NCI-H128 (cell line): Measurements from ENCODE around the gene DKKL1.
"Not testable (repeated sequence)": the region's sequence is repeated elsewhere in the genome, so short reads cannot be mapped to it uniquely, and the experiment has no call there.

ENCODE experiments used
- DNase-seq: peaks from one replicate; lab custom pipeline; 2025; ENCODE audit not compliant: unreplicated experiment; lab: John Stamatoyannopoulos, UW

The DKKL1 gene

GRCh38 chr19:49363268-49364082 is at the start of gene DKKL1:
DKKL1 (plus strand) TSS chr19:49363877; CDS start chr19:49363999, 122 bp downstream.
- peak; percentile 55 for DNase-seq

DNA sequence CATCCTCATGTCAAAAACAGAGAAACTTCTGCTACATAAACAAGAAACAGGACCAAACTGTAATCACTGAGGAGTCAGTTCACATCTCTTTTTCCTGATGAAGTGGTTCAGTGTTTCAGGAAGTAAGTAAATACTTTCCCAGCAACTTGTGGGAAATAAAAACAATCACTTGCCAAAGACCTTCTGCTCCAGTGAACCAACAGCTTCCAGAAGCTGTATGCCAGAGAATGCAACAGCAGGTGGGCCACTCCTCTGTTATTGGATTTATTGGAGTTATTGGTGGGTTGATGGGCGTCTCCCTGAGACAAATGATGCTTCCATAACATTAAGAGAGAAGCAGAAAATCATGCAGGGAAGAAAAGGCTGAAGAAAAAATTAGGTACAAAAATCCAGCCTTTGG is 48.6 kb upstream of the DKKL1 start:
- no peak for DNase-seq

GRCh38 chr19:49316284-49316683 is 47.4 kb upstream of the DKKL1 start:
- DNase-seq: no peak

- no peak for DNase-seq
Observed at GRCh38 chr19:49318296-49318695, 45.4 kb upstream of the DKKL1 start.

- DNase-seq: no peak
Observed at GRCh38 chr19:49324801-49325576, 38.7 kb upstream of the DKKL1 start, which contains the start of gene SLC6A16. SLC6A16 (minus strand) TSS chr19:49325191; CDS start chr19:49311347, 13,844 bp downstream.

DNA sequence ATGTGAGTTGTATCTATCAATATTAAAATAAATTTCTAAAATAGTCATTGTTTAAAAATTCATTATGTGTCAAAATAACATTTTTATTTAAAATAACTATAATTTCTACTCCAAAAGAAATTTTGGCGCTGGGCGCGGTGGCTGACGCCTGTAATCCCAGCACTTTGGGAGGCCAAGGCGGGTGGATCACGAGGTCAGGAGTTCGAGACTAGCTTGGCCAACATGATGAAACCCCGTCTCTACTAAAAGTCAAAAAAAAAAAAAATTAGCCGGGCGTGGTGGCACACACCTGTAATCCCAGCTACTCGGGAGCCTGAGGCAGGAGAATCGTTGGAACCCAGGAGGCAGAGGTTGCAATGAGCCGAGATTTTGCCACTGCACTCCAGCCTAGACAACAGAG is 37.9 kb upstream of the DKKL1 start:
- DNase-seq: not testable (repeated sequence)

DNA sequence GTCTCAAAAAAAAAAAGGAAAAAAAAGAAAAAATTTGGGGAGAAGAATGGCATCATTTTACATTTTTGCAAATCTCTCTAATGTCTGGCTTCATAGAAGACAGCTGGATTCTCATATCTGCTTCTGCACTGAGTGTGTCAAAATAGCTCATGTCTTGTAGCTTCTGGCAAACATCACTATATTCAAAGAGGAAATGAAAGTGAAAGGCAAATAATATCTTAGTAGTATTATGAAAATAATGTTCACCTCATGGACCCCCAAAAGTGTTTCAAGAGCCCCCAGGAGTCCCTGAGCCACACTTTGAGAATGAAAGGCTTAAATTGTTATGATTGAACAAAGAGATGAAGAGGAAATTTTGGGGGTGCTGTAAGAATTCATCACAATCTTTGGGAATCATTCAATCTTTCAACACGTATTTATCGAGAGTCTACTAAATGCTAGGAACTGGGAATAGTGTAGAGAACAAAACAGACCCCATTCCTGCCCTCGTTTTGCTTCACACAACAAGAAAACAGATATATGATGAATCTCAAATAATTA is 37.4 kb upstream of the DKKL1 start:
- DNase-seq: no peak

- DNase-seq: no peak
Observed at GRCh38 chr19:49327878-49328544, 35.7 kb upstream of the DKKL1 start.

DNA sequence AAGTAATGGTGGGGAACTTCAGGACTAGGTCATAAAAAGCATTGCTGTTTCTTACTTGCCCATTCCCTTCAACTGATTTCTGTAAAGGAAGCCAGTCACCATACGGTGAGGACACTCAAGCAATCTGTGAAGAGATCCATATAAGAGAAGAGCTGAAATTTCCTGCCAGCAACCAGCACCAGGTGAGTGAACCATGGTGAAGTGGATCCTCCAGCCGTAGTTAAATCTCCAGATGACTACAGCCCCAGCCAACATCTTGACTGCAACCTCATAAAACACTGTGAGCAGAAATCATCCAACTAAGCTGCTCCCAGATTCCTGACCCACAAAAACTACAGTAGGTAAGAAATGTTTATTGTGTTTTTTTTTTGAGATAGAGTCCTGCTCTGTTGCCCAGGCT is 34.9 kb upstream of the DKKL1 start:
- no peak for DNase-seq

DNA sequence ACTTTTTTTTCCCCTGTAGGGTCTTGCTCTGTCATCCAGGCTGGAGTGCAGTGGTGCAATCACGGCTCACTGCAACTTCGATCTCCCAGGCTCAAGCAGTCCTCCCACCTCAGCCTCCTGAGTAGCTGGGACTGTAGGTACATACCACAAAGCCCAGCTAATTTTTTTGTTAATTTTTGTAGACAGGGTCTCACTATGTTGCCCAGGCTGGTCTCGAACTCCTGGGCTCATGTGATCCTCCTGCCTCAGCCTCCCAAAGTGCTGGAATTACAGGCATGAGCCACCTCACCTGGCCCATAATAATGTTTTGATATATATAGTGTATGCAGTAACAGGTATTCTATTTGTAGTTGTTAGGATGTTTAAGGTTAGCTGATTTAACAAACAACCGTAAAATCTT is 32.5 kb upstream of the DKKL1 start:
- not testable (repeated sequence) for DNase-seq

DNA sequence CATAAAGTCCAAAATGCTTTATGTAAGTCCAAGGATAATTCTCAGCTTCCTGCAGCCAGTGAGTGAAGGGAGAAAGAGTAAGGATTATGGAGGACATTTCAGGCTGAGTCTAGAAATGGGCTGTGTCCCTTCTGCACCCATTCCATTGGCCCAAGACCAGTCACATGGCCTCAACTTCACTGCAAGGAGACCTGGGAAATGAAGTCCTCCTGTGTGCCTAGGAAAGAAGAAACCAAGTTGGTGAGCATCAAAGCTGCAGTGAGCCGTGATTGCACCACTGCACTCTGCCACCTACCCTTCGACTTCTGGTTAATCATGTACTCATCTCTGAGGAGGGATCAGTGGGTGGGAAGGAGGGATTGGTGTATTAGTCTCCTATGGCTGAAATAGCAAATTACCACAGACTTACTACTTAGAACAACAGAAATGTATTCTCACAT is 32.0 kb upstream of the DKKL1 start:
- no peak for DNase-seq

DNA sequence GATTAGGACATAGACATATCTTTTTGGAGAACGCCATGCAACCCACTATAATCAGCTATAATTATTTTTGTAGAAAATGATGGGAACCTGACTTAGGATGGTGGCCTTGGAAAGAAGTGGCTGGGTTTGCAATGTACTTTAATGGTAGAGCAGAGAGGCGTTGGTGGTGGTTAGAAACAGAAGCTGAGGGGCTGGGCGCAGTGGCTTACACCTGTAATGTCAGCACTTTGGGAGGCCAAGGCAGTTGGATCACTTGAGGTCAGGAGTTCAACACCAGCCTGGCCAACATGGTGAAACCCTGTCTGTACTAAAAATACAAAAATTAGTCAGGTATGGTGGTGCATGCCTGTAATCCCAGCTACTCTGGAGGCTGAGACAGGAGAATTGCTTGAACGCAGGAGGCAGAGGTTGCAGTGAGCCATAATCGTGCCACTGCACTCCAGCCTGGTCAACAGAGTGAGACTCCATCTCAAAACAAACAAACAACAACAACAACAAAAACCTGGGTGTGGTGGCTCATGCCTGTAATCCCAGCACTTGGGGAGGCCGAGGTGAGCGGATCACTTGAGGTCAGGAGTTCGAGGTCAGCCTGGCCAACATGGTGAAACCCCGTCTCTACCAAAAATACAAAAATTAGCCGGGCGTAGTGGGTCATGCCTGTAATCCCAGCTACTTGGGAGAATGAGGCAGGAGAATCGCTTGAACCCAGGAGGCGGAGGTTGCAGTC is 30.8 kb upstream of the DKKL1 start:
- DNase-seq: not testable (repeated sequence)

GRCh38 chr19:49333418-49333805 is 30.3 kb upstream of the DKKL1 start:
- DNase-seq: no peak

GRCh38 chr19:49333811-49334288 is 29.8 kb upstream of the DKKL1 start:
- DNase-seq: no peak

- no peak for DNase-seq
Observed at GRCh38 chr19:49335071-49335783, 28.4 kb upstream of the DKKL1 start, which contains the start of gene CD37. CD37 (plus strand) TSS chr19:49335406; CDS start chr19:49335541, 135 bp downstream.

DNA sequence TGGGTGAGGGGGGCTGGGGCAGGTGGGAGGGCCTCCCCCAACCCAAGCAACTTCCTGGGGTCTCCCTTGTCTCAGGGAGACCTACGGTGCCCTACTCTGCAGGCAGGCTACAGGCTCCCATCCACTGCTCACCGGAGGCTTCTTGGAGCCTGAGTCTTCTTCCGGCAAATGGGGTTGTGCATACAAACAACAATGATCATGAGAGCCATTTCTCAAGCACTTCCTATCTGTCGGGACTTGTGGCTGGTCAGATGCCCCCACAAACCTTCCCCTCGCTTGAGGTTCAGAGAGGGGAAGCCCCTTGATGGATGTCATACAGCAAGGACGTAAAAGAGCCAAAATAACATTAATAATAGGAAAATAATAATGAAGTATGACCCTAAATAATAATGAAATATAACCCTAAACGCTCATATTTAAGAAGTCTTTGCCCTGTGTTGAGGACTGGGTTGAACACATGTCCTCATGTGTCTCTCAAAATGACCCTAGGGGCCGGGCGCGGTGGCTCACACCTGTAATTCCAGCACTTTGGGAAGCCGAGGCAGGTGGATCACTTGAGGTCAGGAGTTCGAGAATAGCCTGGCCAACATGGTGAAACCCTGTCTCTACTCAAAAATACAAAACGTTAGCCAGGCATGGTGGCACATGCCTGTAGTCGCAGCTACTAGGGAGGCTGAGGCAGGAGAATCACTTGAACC is 27.7 kb upstream of the DKKL1 start:
- no peak for DNase-seq

DNA sequence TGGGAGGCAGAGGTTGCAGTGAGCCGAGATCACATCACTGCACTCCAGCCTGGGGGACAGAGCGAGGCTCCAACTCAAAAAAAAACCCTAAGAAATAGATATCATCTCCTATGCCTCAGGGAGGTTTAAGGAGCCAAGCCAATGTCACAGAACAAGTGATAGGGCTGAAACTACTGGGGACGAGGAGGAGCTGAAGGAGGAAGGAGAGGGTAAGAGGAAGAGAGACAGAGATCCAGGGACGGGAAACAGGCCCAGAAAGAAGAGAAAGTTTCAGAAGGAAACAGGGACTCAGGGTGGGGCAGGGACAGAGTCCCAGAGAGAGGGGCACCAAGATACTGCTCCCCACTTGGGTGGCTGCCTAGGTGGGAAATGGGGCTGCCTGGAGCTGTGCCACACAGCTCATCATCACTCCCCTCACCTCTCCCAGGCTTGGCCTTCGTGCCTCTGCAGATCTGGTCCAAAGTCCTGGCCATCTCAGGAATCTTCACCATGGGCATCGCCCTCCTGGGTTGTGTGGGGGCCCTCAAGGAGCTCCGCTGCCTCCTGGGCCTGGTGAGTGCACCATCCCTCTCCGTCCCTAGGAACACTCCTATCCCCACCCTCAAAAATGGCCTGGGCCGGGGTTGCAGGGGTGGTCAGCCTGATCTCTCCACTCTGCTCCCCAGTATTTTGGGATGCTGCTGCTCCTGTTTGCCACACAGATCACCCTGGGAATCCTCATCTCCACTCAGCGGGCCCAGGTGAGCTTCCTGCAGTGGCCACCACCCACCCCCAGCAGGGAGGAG is 27.0 kb upstream of the DKKL1 start:
- no peak for DNase-seq

- DNase-seq: no peak
Observed at GRCh38 chr19:49337267-49338022, 26.2 kb upstream of the DKKL1 start.
